Parathyroid adenoma (tissue), 2 donors: ENCODE data around the gene SLC6A19.

ENCODE experiments used
- H2AFZ ChIP-seq: fragments of 300-600 bp; sonication (generic); one replicate; pipeline ENCODE4 v1.7.0; 2017; ENCODE audit warnings: antibody characterized with exemption, mild to moderate bottlenecking
- H3K27ac ChIP-seq: fragments of 300-600 bp; sonication (generic); one replicate; pipeline ENCODE4 v1.7.0; 2017
- H3K27me3 ChIP-seq: fragments of 300-600 bp; sonication (generic); one replicate; pipeline ENCODE4 v1.7.0; 2017; ENCODE audit warnings: low read length; ENCODE audit not compliant: control insufficient read depth, insufficient read depth
- H3K36me3 ChIP-seq: fragments of 300-600 bp; sonication (generic); one replicate; pipeline ENCODE4 v1.7.0; 2017; ENCODE audit warnings: low read length; ENCODE audit not compliant: control insufficient read depth, insufficient read depth
- H3K4me1 ChIP-seq: fragments of 300-600 bp; sonication (generic); one replicate; pipeline ENCODE4 v1.7.0; 2017; ENCODE audit warnings: control low read depth
- H3K4me2 ChIP-seq: fragments of 300-600 bp; sonication (generic); one replicate; pipeline ENCODE4 v1.7.0; 2017; ENCODE audit warnings: low read length
- H3K4me3 ChIP-seq: fragments of 300-600 bp; sonication (generic); one replicate; pipeline ENCODE4 v1.7.0; 2017; ENCODE audit warnings: low read depth, low read length
- H3K79me2 ChIP-seq: fragments of 300-600 bp; sonication (generic); one replicate; pipeline ENCODE4 v1.7.0; 2017; ENCODE audit warnings: control low read depth
- H3K9ac ChIP-seq: fragments of 300-600 bp; sonication (generic); one replicate; pipeline ENCODE4 v1.7.0; 2017; ENCODE audit warnings: mild to moderate bottlenecking
- H3K9me3 ChIP-seq: fragments of 300-600 bp; sonication (generic); one replicate; pipeline ENCODE4 v1.7.0; 2017; ENCODE audit warnings: low read length; ENCODE audit not compliant: control insufficient read depth
- TF ChIP-seq, protein P1 (sequence below): fragments of 300-600 bp; sonication (generic); IDR thresholded peaks from one replicate; pipeline ENCODE4 v1.7.0; 2017; ENCODE audit warnings: antibody characterized with exemption, mild to moderate bottlenecking
- donor health status: primary hyperparathyroidism.

The SLC6A19 gene

DNA sequence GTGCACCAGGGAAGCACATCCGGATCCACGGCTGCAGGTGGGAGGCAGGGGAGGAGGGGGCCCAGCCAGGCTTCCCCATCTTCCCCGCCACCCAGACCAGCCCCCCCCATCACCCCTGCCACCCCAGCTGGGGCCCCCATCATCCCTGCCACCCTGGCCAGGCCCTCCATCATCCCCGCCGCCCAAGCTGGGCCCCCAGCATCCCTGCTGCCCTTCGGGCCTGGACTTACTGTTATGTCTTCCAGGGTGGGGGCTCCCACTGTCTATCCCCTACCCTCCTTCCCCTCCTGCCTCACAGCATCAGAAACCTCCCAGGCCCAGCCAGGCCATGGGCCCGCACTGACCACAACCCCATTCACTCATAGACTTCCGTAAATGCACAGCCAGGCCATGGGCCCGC, 51.3 kb downstream of the SLC6A19 start:
- Histone ChIP-seq H3K4me1 (no peaks in the 10 kb centered on the region), H3K36me3 (no peaks in the 10 kb centered on the region), H3K9ac (no peak overlapping the region), H3K4me3 (no peak overlapping the region), H3K9me3 (no peaks in the 10 kb centered on the region), H3K79me2 (no peaks in the 10 kb centered on the region), H3K27ac (no peak overlapping the region), H3K4me2 (no peak overlapping the region), H3K27me3 (no peaks in the 10 kb centered on the region), H2AFZ (no peak overlapping the region)
- TF ChIP-seq, protein P1, sequence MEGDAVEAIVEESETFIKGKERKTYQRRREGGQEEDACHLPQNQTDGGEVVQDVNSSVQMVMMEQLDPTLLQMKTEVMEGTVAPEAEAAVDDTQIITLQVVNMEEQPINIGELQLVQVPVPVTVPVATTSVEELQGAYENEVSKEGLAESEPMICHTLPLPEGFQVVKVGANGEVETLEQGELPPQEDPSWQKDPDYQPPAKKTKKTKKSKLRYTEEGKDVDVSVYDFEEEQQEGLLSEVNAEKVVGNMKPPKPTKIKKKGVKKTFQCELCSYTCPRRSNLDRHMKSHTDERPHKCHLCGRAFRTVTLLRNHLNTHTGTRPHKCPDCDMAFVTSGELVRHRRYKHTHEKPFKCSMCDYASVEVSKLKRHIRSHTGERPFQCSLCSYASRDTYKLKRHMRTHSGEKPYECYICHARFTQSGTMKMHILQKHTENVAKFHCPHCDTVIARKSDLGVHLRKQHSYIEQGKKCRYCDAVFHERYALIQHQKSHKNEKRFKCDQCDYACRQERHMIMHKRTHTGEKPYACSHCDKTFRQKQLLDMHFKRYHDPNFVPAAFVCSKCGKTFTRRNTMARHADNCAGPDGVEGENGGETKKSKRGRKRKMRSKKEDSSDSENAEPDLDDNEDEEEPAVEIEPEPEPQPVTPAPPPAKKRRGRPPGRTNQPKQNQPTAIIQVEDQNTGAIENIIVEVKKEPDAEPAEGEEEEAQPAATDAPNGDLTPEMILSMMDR: no peak

DNA sequence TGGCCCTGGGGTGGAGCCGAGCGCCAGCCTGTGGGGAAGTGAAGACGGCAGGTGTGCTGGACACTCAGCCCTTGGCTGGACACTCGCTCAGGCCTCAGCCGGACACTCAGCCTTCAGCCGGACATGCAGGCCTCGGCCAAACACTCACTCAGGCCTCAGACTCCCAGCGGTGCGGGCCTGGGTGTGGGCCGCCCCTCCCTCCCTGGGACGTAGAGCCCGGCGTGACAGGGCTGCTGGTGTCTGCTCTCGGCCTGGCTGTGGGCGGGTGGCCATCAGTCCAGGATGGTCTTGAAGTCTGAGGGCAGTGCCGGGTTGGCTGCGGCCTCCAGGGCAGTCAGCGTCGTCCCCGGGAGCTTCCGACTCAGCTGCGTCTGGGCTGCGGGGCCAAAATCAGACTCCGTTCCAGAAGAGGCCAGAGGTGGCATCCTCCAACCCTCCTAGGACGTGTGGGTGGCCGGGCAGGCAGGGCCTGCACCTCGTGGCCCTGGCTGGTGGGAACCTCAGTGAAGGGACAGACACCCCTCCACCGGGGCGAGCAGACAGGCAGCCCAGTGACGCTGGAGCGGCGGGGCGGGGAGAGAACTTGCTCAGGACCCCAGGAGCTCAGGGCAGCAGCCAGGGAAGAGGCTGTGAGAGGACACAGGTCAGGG, 52.2 kb downstream of the SLC6A19 start:
- Histone ChIP-seq H3K4me3 (no peak overlapping the region), H3K27me3 (no peaks in the 10 kb centered on the region), H2AFZ (no peak overlapping the region), H3K9ac (no peak overlapping the region), H3K4me2 (no peak overlapping the region), H3K79me2 (no peaks in the 10 kb centered on the region), H3K36me3 (no peaks in the 10 kb centered on the region), H3K4me1 (no peaks in the 10 kb centered on the region), H3K27ac (no peak overlapping the region), H3K9me3 (no peaks in the 10 kb centered on the region)
- TF ChIP-seq, protein P1: no peak

DNA sequence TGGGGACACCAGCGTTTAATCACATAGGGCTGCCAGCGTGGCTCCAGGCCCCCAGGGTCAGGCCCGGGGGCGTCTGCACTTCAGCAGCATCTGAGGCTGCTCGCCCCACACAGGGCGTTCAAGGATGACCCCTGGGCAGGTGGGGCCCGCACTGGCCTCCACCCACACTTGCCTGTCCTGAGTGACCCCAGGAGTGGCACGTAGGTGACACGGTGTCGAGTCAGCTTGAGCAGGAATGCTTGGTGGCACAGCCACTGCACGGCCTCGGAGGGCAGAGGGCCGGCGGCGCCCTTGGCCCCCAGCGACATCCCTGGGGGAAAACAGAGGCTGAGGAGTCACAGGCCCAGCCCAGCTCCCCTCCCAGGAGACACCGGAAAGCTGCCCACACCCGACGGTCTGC, 52.8 kb downstream of the SLC6A19 start:
- H2AFZ ChIP-seq: no peak overlapping the region
- no peak overlapping the region for H3K4me2 ChIP-seq
- no peaks in the 10 kb centered on the region for H3K9me3 ChIP-seq
- no peaks in the 10 kb centered on the region for H3K36me3 ChIP-seq
- H3K4me1 ChIP-seq: no peaks in the 10 kb centered on the region
- H3K79me2 ChIP-seq: no peaks in the 10 kb centered on the region
- no peak overlapping the region for H3K4me3 ChIP-seq
- no peak overlapping the region for H3K9ac ChIP-seq
- TF ChIP-seq, protein P1: no peak
- H3K27ac ChIP-seq: no peak overlapping the region
- H3K27me3 ChIP-seq: no peaks in the 10 kb centered on the region

DNA sequence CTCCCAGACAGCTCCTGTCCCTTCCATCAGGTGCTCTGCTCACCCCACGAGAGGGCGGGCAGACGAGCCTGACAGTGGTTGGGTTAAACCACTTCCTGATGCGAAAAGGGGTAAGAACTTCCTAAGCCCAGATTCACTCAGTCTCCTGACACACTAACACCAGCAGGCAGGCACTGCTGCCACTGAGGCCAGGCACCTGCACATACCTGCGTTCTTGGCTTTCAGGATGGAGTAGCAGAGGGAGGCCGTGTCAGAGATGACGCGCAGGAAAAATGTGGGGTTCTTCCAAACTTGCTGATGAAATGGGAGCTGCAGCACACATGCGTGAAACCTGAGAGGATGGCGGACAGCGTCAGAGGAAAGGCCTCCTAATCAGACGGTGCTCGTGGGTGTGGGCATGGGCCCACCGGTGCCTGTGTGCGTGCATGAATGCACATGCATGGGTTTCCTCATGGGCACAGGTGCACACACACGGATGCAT, 53.7 kb downstream of the SLC6A19 start:
- Histone ChIP-seq H3K9ac (no peak overlapping the region), H2AFZ (no peak overlapping the region), H3K36me3 (no peaks in the 10 kb centered on the region), H3K4me3 (no peak overlapping the region), H3K4me2 (no peak overlapping the region), H3K27ac (no peak overlapping the region), H3K4me1 (no peaks in the 10 kb centered on the region), H3K27me3 (no peaks in the 10 kb centered on the region), H3K79me2 (no peaks in the 10 kb centered on the region), H3K9me3 (no peaks in the 10 kb centered on the region)
- TF ChIP-seq, protein P1: no peak

DNA sequence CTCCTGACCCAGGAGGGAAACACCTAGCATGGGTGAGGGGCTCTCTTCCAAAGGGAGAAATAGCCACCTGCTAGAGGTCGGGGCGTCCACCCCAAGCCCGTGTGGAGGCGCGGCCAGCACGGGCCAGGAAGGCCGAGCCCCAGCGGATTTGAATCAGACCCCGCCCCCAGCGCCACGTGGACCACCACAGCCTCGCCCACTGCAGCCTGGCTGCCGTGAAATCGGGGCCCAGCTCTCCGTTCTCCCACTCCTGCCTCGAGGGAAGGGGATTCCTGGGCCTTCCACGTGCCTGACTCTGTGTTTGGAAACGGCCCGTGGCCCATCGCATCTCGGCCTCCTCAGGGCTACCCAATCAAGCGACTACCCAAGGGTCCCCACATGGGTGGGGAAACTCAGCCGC, 55.4 kb downstream of the SLC6A19 start:
- no peak overlapping the region for H3K27ac ChIP-seq
- H3K9ac ChIP-seq: no peak overlapping the region
- no peaks in the 10 kb centered on the region for H3K4me1 ChIP-seq
- H3K4me2 ChIP-seq: no peak overlapping the region
- H3K36me3 ChIP-seq: no peaks in the 10 kb centered on the region
- no peaks in the 10 kb centered on the region for H3K9me3 ChIP-seq
- H3K4me3 ChIP-seq: no peak overlapping the region
- H3K27me3 ChIP-seq: no peaks in the 10 kb centered on the region
- TF ChIP-seq, protein P1: no peak
- no peaks in the 10 kb centered on the region for H3K79me2 ChIP-seq
- H2AFZ ChIP-seq: no peak overlapping the region
